Tibial nerve (tissue), 4 donors: ENCODE measurements around the gene FAM20A. TPM values are rescaled to one million over a fixed set of nuclear protein-coding genes. Genes with fewer than 3 reads are reported as not detected.

Source experiments
- DNase-seq, 2 donors: peaks; one replicate each; pipeline ENCODE4 v3.0.0-alpha.2; 2019; ENCODE audit warnings: low spot score in 2 of 2
- H3K27ac ChIP-seq, 4 donors: fragments of 200-600 bp; sonication (generic) in 3 of 4; one replicate each; pipeline ENCODE4 v1.5.1; 2017 to 2019; ENCODE audit warnings: mild to moderate bottlenecking in 1 of 4
- H3K27me3 ChIP-seq, 2 donors: fragments of 200-600 bp; sonication (generic) in 1 of 2; one replicate each; pipeline versions ENCODE4 v1.5.1 to v1.6.0; 2017 to 2019
- H3K36me3 ChIP-seq, 3 donors: fragments of 200-600 bp; sonication (generic); one replicate each; pipeline ENCODE4 v1.5.1; 2018 to 2019
- H3K4me1 ChIP-seq, 4 donors: fragments of 200-600 bp; sonication (generic) in 3 of 4; one replicate each; pipeline ENCODE4 v1.5.1; 2017 to 2019
- H3K4me3 ChIP-seq, 4 donors: fragments of 200-600 bp; sonication (generic) in 3 of 4; one replicate each; pipeline ENCODE4 v1.5.1; 2017 to 2019; ENCODE audit warnings: mild to moderate bottlenecking in 1 of 4, moderate library complexity in 1 of 4
- H3K9me3 ChIP-seq, 4 donors: fragments of 200-600 bp; sonication (generic) in 3 of 4; one replicate each; pipeline ENCODE4 v1.5.1; 2017 to 2019
- CTCF ChIP-seq, 5 experiments: fragments of 200-600 bp in 3 of 5; fragments of 450-650 bp in 2 of 5; sonication (generic) in 3 of 5; IDR thresholded peaks; one replicate each; pipeline ENCODE4 v1.5.1; 2016 to 2019; ENCODE audit warnings: antibody characterized with exemption in 5 of 5, mild to moderate bottlenecking in 3 of 5, moderate library complexity in 2 of 5
- EP300 ChIP-seq, 2 donors: sonication (generic); formaldehyde crosslinking; IDR thresholded peaks; one replicate each; pipeline ENCODE4 v1.6.1; 2017; ENCODE audit warnings: antibody characterized with exemption in 2 of 2, mild to moderate bottlenecking in 1 of 2
- POLR2A ChIP-seq, 2 donors: fragments of 450-650 bp; IDR thresholded peaks; one replicate each; pipeline ENCODE4 v1.6.1; 2017; ENCODE audit warnings: antibody characterized with exemption in 2 of 2, mild to moderate bottlenecking in 2 of 2, moderate library complexity in 2 of 2
- WGBS, 2 donors: methylation state at CpG; one replicate each; pipeline ENCODE4 v1.1.5; 2018; 5-methylcytosine and 5-hydroxymethylcytosine counted together
- total RNA-seq, 4 donors: library from RNA; depleted of rRNA; stranded (reverse); fragments of >200 nt; gene quantifications; one replicate each; pipeline ENCODE4 v1.1.0, GENCODE V29; 2016

FAM20A gene
- total RNA-seq, 4 donors from 2014 or later = 9.4 to 104 (median 25.7) TPM

GRCh38 chr17:68489919-68490318 is 111.2 kb downstream of the FAM20A start:
- WGBS, 2 donors = 57 to 70% methylated on average over 4 of the region's 4 CpGs
- H3K27ac ChIP-seq = no peak overlapping the region
- H3K4me3 ChIP-seq = no peak overlapping the region
- H3K36me3 ChIP-seq = no peaks in the 10 kb centered on the region
- TF ChIP-seq CTCF (IDR thresholded peaks at IDR 0.05) (no peak), POLR2A (IDR thresholded peaks at IDR 0.05) (no peak), EP300 (IDR thresholded peaks at IDR 0.05) (no peak)
- no peak for DNase-seq
- no peaks in the 10 kb centered on the region for H3K9me3 ChIP-seq
- no peaks in the 10 kb centered on the region for H3K27me3 ChIP-seq
- peaks cover 0 to 35% (median 5%) of the 10 kb centered on the region in 4 donors for H3K4me1 ChIP-seq

Other genes starting within 250 kb of the FAM20A start
- gene WIPI1, start 143.9 kb downstream of the FAM20A start, total RNA-seq = 100 to 1,000 TPM in 1 of 4 donors, 10 to 100 TPM in 3; 71.4 to 131 (median 77.2) TPM
- gene PRKAR1A, start 88.9 kb downstream of the FAM20A start, total RNA-seq = 100 to 1,000 TPM; 327 to 494 (median 406) TPM